Uterus (tissue), 2 donors: ENCODE data around the gene ZDHHC11.

ENCODE experiments used
- CTCF ChIP-seq, 4 experiments: fragments of 200-600 bp in 2 of 4; fragments of 450-650 bp in 2 of 4; sonication (generic) in 2 of 4; IDR thresholded peaks; one replicate each; pipeline ENCODE4 v1.5.1; 2016 to 2019; ENCODE audit warnings: antibody characterized with exemption in 4 of 4, mild to moderate bottlenecking in 2 of 4, moderate library complexity in 1 of 4
- POLR2A ChIP-seq, 2 donors: fragments of 450-650 bp; IDR thresholded peaks; one replicate each; pipeline ENCODE4 v1.6.1; 2016; ENCODE audit warnings: antibody characterized with exemption in 2 of 2, mild to moderate bottlenecking in 1 of 2, moderate library complexity in 1 of 2

- TF ChIP-seq CTCF (IDR thresholded peaks at IDR 0.05) (no peak), POLR2A (IDR thresholded peaks at IDR 0.05) (no peak)
Observed at GRCh38 chr5:876398-877365, 25.9 kb upstream of the ZDHHC11 start.
